ENCODE data around the gene NDUFC2.
"Not testable (repeated sequence)": the region's sequence is repeated elsewhere in the genome, so short reads cannot be mapped to it uniquely, and the experiment has no call there.

Gene NDUFC2

DNA sequence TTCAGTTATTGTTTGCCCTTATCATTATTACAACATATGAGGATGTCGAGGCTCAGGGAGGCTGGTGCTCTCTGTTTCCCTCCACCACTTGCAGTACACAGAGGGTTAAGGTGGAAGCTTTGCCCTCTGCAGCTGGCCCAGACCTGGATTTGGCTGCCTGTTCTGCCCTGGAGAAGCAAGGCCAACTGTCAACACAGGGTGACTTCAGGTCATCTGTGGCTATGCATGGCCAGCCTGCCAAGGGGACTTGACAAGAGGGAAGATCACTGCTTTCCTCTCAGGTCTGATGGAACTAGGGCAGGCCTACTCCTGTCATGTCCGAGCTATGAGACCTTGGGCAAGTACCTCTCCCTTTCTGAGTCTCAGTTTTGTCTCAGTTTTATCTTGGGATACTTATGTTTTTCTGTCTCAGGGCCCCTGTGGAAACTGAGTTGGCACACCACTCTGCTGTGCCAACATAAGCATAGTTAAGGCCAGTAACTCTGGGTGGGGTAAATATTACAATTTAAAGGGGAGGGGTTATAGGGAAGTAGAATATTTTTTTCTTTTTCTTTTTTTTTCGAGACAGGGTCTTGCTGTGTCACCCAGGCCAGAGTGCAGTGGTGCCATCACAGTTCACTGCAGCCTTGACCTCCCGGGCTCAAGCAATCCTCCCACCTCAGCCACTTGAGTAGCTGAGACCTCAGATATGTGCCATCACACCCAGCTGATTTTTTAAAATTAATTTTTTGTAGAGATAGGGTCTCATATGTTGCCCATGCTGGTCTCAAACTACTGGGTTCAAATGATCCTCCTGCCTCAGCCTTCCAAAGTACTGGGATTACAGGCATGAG is 18.4 kb downstream of the NDUFC2 start:
- no peak for TF ChIP-seq ESRRG (CRISPR knock-in tag; IDR thresholded peaks at IDR 0.05)
- TF ChIP-seq ZNF8 (CRISPR knock-in tag; IDR thresholded peaks at IDR 0.05): no peak
- no peak; the same call in 1 of the 3 replicates for ATAC-seq

DNA sequence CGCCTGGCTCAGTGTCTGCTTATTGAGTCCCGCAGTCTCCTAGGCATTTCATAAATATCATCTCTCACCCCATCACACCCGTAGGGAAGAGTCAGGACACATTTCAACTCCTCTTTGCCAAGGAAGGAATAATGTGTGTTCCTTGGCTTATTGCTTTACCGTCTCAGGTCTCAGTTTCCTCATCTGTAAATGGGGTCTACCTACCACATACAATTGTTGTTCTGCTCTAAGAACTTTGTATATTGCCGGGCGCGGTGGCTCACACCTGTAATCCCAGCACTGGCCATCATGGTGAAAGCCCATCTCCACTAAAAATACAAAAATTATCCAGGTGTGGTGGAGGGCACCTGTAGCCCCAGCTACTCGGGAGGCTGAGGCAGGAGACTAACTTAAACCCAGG is 19.1 kb downstream of the NDUFC2 start:
- ATAC-seq: no peak
- no peak for TF ChIP-seq ZC3H10 (CRISPR knock-in tag; IDR thresholded peaks at IDR 0.05)
- TF ChIP-seq ZNF565 (CRISPR knock-in tag; conservative IDR thresholded peaks at IDR 0.05; ENCODE audit: low read depth): no peak
- TF ChIP-seq ESRRG (CRISPR knock-in tag; IDR thresholded peaks at IDR 0.05): no peak

DNA sequence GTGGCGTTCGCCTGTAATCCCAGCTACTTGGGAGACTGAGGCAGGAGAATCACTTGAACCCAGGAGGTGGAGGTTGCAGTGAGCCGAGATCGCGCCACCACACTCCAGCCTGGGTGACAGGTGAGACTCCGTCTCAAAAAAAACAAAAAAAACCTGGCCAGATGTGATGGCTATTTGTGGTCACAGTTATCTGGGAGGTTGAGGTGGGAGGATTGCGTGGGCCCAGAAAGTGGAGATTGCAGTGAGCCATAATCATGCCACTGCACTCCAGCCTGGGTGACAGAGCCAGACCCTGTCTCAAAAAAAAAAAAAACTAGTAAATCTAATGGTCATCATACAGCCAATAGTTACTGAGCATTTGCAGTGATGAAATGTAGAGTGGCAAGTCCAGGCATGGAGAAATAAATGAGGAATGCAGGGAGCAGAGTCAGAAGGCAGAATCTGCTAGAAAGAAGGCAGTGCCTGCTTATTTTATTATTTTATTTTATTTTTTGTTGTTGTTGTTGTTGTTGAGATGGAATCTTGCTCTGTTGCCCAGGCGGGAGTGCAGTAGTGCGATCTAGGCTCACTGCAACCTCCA is 19.8 kb downstream of the NDUFC2 start:
- not testable (repeated sequence) for ATAC-seq

DNA sequence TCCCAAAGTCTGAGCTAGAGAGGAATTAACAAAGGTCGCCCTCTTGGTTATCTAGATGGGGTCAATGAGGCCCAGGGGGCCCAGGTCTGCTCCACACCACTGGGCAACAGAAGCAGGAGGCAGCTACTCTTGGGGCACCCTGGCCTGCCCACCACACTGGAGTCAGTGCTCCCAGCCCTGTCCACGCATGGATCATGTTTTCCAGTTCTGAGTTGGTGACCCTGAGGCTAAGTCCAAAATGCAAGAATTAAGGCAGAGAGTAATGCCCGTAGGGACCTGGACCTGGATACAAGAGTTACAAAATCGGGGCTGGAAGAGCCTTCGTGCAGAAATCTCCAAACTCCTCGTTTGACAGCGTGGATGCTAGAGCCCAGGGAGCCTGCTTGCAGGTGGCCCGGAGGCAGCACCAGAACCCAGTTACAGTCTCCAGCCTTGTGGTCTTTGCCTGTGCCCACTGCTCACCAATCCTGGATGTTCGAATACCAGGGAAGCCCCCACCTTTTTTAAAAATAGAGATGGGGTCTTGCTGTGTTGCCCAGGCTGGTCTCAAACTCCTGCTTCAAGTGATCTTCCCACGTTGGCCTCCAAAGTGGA is 22.1 kb downstream of the NDUFC2 start:
- no peak for ATAC-seq
- TF ChIP-seq ZNF565 (CRISPR knock-in tag; conservative IDR thresholded peaks at IDR 0.05; ENCODE audit: low read depth) (no peak), ISL1 (CRISPR knock-in tag; IDR thresholded peaks at IDR 0.05) (no peak), BACH2 (CRISPR knock-in tag; IDR thresholded peaks at IDR 0.05; ENCODE audit: borderline replicate concordance) (no peak), RARB (CRISPR knock-in tag; IDR thresholded peaks at IDR 0.05) (no peak), TOX (CRISPR knock-in tag; IDR thresholded peaks at IDR 0.05; ENCODE audit: borderline replicate concordance) (no peak), ARNTL (CRISPR knock-in tag; IDR thresholded peaks at IDR 0.05; ENCODE audit: borderline replicate concordance, low read depth) (no peak), ZNF8 (CRISPR knock-in tag; IDR thresholded peaks at IDR 0.05) (no peak), OSR1 (CRISPR knock-in tag; IDR thresholded peaks at IDR 0.05) (no peak), ESRRG (CRISPR knock-in tag; IDR thresholded peaks at IDR 0.05) (no peak), CSDC2 (CRISPR knock-in tag; IDR thresholded peaks at IDR 0.05) (no peak), GLIS3 (CRISPR knock-in tag; IDR thresholded peaks at IDR 0.05) (no peak), PPARA (CRISPR knock-in tag; IDR thresholded peaks at IDR 0.05; ENCODE audit: borderline replicate concordance) (no peak)
- TF ChIP-seq, protein P1, sequence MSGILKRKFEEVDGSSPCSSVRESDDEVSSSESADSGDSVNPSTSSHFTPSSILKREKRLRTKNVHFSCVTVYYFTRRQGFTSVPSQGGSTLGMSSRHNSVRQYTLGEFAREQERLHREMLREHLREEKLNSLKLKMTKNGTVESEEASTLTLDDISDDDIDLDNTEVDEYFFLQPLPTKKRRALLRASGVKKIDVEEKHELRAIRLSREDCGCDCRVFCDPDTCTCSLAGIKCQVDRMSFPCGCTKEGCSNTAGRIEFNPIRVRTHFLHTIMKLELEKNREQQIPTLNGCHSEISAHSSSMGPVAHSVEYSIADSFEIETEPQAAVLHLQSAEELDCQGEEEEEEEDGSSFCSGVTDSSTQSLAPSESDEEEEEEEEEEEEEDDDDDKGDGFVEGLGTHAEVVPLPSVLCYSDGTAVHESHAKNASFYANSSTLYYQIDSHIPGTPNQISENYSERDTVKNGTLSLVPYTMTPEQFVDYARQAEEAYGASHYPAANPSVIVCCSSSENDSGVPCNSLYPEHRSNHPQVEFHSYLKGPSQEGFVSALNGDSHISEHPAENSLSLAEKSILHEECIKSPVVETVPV (CRISPR knock-in tag; IDR thresholded peaks at IDR 0.05): no peak
- TF ChIP-seq, protein P2, sequence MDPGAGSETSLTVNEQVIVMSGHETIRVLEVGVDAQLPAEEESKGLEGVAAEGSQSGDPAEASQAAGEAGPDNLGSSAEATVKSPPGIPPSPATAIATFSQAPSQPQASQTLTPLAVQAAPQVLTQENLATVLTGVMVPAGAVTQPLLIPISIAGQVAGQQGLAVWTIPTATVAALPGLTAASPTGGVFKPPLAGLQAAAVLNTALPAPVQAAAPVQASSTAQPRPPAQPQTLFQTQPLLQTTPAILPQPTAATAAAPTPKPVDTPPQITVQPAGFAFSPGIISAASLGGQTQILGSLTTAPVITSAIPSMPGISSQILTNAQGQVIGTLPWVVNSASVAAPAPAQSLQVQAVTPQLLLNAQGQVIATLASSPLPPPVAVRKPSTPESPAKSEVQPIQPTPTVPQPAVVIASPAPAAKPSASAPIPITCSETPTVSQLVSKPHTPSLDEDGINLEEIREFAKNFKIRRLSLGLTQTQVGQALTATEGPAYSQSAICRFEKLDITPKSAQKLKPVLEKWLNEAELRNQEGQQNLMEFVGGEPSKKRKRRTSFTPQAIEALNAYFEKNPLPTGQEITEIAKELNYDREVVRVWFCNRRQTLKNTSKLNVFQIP (CRISPR knock-in tag; IDR thresholded peaks at IDR 0.05; ENCODE audit: borderline replicate concordance, low read depth): no peak

DNA sequence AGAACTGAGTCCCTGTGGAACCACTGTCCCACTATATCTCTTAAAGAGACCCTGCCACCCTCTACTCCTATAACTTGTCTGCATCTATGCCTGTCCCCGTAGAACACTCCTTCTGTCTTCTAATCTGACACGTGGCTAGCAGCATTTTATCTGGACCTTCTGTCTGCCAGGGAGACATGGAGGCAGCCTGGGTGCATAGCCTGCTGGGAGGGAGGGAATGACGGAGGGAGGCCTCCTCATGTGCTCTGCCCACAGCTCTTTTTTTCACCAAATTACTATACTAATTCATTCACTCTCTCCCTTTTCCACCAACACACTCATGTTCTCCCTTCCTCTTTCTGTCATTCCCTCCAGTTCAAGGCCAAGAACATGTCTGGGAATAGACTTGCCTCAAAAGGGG is 23.6 kb downstream of the NDUFC2 start:
- TF ChIP-seq PPARA (CRISPR knock-in tag; IDR thresholded peaks at IDR 0.05; ENCODE audit: borderline replicate concordance) (no peak), ESRRG (CRISPR knock-in tag; IDR thresholded peaks at IDR 0.05) (no peak), ZFP30 (CRISPR knock-in tag; IDR thresholded peaks at IDR 0.05) (no peak), ZFP3 (CRISPR knock-in tag; IDR thresholded peaks at IDR 0.05) (no peak), TOX (CRISPR knock-in tag; IDR thresholded peaks at IDR 0.05; ENCODE audit: borderline replicate concordance) (no peak), SNAI2 (CRISPR knock-in tag; IDR thresholded peaks at IDR 0.05) (no peak), ZNF565 (CRISPR knock-in tag; conservative IDR thresholded peaks at IDR 0.05; ENCODE audit: low read depth) (no peak), ZNF70 (CRISPR knock-in tag; IDR thresholded peaks at IDR 0.05) (no peak), BACH2 (CRISPR knock-in tag; IDR thresholded peaks at IDR 0.05; ENCODE audit: borderline replicate concordance) (no peak)
- no peak for ATAC-seq

DNA sequence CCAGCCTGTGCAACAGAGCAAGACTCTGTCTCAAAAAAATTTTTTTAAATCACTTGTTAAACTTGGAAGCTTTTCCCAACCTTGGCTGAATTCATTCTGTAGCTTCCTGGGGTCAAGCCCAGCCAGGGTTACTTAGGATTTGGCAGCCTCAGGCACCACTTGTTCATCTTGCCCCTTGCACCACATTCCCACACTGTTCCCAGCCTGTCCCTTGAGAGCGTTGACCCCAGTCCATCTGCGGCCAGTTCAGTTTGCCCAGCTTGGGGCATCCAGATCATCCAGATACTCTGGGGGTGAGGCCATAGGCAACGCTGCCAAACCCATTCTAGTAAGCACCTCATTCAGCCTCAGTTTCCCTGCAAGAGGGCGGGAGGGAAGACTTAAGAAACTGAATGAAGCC is 24.7 kb downstream of the NDUFC2 start:
- ATAC-seq: no peak
- TF ChIP-seq ZC3H10 (CRISPR knock-in tag; IDR thresholded peaks at IDR 0.05) (no peak), PPARA (CRISPR knock-in tag; IDR thresholded peaks at IDR 0.05; ENCODE audit: borderline replicate concordance) (no peak), BACH2 (CRISPR knock-in tag; IDR thresholded peaks at IDR 0.05; ENCODE audit: borderline replicate concordance) (no peak)
